ENCODE results near the gene RENBP.

Gene RENBP

DNA sequence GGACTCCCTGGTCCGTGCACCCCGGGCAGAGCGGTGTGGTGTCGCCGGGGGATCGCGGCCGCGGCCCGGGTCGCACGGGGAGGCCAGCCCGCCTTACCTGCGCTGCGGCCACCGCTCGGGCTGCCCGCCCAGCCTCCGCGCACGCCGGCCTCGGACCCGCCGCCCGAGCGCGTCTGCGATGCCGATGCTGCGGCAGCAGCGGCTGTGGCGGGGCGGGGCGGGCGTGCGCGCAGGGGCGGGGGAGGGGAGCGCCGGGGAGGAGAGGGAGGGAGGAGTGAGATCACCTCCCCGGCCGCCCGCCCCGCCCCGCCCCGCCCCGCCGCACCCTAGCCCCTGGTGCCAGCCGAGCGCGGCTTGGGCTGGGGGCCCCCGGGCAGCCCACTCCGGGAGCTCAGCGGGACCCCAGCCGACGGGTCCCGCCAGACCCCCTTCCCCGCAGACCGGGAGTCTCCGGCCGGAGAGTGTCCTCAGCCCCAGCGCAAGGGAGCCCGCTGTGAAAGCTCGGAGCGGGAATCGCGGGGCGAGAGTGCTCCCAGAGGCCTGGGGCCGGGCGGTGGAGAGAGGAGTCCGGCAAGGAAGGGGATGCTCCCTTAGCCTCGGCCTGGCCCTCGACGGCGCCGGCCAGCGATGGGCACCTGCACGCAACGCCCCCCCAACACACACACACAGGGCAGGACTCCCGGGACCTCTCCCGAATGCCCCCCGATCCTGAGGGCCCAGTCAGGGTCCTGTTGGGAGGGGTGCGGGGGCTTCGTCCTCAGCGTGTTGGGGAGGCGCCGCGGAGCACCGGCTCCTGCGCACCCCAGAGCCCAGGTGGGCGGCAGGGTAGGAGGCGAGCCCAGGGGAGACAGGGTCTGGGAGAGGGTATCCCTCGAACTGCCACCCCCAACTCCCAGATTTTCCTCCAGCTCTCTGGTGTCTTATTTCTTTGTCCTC lies 58.2 kb downstream of the RENBP start, which contains the start of gene L1CAM:
L1CAM (minus strand) TSS at position 206 of the 936 bp plus-strand sequence. CDS start 10,337 bp downstream, outside the sequence.
- no peak for DNase-seq

All from fibroblast of skin of back (primary cell).